HG03175 (cell line): ENCODE results near the gene MAGEB10.
"Not testable (repeated sequence)": the region's sequence is repeated elsewhere in the genome, so short reads cannot be mapped to it uniquely, and the experiment has no call there.

ENCODE experiments used
- ATAC-seq: cut with Tn5 transposase; IDR thresholded peaks from one replicate; pipeline ENCODE4 v1.9.1; 2021; ENCODE audit warnings: mild to moderate bottlenecking, moderate library complexity; ENCODE audit not compliant: unreplicated experiment

The MAGEB10 gene, protein sequence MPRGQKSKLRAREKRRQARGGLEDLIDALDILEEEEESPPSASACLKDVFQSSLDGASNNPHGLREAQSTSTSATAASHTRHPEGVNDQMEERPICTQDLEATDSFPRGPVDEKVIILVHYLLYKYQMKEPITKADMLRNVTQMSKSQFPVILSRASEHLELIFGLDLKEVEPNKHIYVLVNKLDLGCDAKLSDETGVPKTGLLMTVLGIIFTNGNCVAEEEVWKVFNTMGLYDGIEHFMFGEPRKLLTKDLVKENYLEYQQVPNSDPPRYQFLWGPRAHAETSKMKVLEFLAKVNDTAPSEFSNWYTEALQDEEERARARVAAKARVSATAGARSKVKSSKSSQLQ

DNA sequence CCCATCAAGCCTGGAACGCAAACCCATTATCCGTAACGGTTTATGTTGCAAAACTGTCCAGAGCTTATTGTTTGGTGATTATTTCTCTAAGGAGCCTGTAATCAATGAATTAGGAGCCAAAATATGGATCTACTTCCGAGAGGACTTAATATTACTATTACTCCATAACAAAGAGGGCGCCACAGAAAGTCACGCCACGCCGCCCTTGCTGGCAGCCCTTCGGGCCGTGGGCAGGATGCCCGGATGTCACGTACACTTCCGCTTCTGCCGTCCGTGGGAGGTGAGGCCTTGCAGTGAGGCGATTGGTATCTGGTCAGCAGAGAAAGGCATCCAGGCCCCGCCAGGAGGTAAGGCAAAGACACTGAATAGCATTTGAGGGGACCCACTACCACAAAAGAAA lies at the start of gene MAGEB10:
Gene MAGEB10, plus strand, starts transcription at position 301 of the 400 bp plus-strand sequence. CDS start 13,317 bp downstream, outside the sequence.
- no peak for ATAC-seq

DNA sequence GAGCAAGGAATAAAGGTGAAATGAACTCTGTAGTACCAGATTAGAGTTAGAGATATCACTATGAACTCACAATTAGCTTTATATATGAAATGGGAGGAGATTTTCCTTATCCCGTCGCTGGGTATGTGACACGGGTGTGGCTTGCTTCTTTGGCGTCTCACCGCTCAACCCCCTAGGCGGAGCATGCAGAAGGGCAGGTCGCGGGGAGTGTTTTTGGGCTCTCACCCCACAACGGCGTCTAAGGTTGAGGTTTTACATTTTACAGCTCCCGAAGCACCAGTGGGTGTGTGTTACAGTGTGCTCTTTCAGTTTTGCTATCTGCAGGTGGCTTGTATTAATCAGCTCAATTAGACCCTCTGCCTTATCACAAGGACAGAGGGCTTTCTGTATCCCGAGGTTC lies 42.1 kb upstream of the MAGEB10 start:
- no peak for ATAC-seq

DNA sequence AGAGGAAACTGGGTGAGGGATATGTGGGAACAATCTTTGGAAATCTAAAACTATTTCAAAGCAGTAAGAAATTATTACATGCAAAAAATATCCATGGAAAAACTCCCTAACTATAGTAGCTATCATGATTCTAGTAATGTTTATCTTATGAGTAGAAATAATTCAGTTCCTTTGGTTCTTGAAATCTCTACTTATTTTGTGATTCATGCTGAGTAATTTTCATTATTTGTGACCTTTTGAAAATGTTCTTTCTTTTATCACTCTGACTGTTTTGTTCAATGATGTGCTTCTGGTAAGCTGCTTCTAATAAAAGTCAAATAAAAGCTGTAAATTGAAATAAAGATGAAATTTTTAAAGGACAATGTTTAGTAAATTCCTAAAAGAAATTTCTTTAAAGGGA lies 40.4 kb upstream of the MAGEB10 start:
- no peak for ATAC-seq

DNA sequence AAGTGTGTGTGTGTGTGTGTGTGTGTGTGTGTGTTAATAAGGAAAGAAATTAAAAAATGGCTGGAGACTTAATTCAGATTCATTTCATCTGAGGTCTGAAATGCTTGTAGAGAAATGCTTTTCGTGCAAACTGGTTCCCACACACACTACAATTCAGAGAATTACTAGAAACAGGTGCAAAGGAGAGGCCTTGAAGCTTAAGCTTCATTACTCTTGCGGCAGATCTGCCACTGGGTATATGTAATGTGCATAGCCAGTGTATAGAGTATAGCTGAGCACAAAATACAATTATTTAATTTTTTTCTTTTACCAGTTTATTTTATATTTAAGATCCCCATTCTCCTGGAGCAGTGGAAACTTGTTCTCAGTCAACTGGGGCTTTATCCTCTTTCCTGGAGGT lies 31.8 kb upstream of the MAGEB10 start:
- no peak for ATAC-seq

DNA sequence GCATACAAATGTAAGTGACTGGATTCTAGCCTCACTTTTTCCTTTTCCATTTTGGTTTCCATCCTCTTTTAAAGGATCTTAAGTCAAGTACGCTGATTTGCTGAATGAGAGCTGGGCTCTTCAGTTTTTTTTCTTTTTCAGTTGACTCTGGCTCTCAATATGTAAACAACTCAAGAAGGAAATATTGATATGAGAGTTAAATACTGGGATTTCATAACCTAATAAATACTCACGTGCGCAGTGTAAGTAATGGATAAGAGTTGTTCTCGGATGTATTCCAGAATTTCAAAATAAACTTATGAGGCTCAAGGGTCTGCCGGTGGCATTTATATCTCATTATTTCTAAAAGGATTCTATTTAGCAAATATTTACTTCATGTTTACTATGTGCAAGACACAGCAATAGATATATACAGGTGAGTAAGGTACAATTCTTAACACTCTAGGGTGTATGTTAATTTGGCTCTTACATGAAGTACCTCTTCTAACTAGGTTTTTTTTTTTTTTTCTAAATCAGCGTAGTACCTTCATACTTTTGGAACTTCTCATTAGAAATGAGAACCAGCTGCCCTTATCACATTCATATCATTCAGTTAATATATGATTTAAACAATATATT lies 11.0 kb upstream of the MAGEB10 start:
- ATAC-seq, result no peak

DNA sequence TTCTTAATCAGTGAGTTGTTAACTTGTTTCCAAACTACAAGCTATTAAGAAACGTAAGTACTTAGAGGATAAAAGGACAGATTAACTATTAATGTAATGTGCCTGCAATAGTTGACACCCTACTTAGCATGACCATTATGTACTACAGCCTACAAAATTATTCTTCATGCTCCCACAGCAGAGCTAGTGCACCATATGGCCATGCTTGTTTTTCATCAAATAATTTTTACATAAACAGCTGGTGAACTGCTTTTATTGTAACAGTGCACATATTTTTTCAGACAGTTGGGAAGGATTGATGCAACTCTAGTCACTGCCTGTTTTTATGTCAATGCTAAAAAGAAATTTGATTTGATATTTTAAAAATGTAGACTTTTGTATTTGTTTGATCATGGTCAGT lies 10.2 kb upstream of the MAGEB10 start:
- ATAC-seq, result no peak

DNA sequence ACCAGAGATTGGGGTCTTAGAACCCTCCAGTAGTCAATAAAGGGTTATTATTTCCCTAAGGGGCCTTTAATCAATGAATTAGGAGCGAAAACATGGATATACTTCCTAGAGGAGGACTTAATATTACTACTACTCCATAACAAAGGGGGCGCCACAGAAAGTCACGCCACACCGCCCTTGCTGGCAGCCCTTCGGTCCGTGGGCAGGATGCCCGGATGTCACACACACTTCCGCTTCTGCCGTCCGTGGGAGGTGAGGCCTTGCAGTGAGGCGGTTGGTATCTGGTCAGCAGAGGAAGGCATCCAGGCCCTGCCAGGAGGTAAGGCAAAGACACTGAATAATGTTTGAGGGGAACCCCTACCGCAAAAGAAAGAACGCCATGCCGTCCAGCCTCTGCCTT lies 436 bp downstream of the MAGEB10 start:
- no peak for ATAC-seq

DNA sequence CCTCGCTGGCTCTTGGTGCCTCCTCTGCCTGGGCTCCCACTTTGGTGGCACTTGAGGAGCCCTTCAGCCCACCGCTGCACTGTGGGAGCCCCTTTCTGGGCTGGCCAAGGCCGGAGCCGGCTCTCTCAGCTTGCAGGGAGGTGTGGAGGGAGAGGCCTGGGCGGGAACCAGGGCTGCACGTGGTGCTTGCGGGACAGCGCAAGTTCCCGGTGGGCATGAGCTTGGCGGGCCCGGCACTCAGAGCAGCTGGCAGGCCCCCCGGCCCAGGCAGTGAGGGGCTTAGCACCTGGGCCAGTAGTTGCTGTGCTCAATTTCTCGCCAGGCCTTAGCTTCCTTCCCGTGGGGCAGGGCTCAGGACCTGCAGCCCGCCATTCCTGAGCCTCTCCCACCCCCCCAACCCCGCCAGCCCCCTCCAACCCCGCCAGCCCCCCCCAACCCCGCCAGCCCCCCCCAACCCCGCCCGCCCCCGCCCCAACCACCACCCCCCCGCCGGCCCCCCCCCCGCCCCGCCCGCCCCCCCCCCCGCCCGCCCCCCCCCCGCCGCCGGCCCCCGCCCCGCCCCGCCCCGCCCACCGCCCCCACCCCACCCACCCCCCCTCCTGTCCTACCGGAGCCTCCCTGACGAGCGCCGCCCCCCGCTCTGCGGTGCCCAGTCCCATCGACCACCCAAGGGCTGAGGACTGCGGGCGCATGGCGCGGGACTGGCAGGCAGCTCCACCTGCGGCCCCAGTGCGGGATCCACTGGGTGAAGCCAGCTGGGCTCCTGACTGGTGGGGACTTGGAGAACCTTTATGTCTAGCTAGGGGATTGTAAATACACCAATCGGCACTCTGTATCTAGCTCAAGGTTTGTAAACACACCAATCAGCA lies 1.4 kb downstream of the MAGEB10 start:
- ATAC-seq, result not testable (repeated sequence)

DNA sequence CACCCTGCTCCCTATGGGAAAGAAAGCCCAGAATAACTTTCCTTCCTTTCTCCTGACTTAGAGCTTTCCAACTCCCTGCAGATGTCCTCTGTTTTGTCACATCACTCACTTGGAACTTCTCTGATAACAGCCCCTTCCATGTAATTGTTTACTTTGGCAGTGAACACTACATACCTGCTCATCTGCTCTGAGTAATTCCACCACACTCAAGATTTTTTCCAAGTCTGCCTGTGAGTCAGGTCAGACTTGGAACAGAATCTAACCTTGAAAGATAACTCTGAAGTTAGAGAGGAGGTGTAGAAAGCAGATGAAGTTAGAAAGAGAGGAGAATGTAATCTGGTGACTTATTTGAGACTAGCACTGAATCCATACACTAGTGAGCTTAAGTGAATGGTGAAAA lies 7.4 kb downstream of the MAGEB10 start:
- ATAC-seq, result no peak

DNA sequence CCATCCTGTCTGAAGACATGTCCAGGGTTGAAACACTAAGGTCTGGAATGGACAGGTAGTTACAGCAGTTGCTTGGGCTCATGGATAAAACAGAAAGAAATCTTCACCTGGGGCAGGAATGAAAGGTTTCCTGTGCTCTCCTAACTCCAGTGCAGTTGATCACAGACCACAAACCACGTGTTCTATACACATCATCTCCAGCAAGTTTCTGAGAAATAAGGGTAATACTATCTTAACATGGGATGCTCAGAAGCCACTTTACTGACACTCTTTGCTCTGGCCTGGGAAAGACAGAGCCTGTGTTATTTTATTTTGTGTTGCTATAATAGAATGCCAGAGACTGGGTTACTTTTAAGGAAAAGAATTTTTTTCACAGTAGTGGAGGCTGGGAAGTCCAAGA lies 16.0 kb downstream of the MAGEB10 start:
- no peak for ATAC-seq

DNA sequence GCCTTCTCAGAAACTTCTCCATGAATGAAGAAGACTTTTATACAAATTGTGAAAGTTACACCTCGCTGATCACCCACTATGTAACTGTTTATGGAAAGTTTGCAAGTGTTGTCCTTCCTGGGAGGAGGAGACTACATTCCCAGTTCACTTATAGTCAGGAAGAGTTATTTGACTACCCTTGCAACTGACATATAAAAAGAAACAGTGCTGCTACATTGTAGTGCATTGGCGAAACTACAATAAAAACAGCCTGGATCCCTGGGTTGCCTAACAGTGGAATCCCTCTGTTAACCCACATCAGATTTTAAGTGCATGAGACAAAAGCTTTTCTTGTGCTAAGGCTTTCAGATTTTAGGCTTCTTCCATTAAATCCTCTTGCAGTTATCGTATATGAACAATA lies 30.4 kb downstream of the MAGEB10 start:
- no peak for ATAC-seq

DNA sequence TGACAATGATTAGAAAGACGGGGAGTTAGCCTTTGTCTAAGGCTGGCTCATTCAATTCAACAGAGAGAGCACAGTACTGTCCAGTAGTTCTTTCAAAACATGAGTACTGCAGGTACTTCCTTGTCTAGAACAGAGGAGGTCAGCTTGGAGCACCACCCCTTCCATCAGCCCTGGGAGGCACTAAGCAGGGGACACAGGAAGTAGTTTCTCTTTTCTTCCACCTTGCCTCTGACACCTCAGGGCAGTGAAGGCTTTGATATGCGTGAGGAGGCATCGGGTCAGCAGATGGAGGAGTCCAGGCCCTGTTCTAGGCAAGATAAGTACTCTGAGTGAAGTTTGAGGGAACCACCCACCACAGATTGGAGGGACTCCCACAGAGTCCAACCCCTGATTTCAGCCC lies 33.1 kb downstream of the MAGEB10 start:
- ATAC-seq, result no peak

DNA sequence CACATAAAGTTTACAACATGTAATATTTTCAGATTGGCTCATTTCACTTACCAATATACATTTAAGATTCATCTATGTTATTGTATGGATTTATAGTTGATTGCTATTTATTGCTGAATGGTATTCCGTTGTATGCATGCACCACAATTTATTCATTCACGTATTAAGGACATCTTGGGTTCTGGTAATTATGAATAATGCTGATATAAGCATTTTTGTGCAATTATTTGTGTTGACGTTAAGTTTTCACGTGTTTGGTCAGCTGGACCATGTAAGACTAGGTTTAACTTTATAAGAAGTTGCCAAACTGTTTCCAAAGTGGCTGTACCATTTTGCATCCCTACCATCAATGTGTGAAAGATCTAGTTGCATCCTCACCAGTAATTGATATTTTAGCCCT lies 35.1 kb downstream of the MAGEB10 start:
- ATAC-seq, result no peak

DNA sequence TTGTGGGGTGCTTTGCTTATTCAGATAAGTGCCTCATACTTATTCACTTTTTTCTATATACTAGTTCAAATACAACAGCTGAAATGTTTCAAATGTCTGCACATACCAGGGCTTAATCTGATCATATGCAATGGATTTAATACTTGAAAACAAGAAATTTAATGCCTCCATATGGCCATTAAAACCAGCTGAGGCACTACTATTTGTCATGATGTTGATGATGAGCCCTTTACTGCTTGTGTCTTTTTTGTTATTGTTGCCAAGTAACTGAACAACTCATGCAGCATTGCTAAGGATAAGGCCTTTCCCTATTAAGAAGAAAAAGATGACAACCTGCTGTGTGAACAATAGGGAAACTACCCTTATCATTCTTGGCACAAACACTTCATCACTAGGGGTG lies 52.5 kb downstream of the MAGEB10 start:
- no peak for ATAC-seq

DNA sequence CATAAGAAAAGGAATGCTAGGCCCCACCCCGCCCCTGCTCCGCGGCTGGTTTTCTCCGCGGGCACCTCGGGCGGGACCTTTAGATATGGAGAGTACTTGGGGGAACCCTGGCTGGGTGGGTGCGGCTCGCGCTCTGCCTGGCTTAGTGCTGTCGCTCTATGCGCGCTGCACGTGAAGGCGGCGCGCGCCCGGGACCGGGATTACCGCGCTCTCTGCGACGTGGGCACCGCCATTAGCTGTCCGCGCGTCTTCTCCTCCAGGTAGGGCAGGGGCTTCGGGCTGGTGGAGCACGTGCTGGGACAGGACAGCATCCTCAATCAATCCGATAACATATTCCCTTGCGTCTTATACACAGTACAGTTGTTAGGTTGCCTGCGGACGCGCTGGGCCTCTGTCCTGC lies 56.0 kb downstream of the MAGEB10 start:
- no peak for ATAC-seq
